Fibroblast of lung (primary cell): ENCODE data around the gene CEP70. TPM values are rescaled to one million over a fixed set of nuclear protein-coding genes. Genes with fewer than 3 reads are reported as not detected.

ENCODE experiments used
- DNase-seq, 2 donors: peaks; one replicate each; pipeline versions ENCODE4 v3.0.0 to v3.0.0-alpha.2; 2010; ENCODE audit warnings: low read depth in 2 of 2
- H2AFZ ChIP-seq: 2 replicates; pipeline ENCODE4 v1.5.1; 2012; ENCODE audit warnings: low read length, control low read depth, inconsistent platforms
- H3K27ac ChIP-seq: 2 replicates; pipeline ENCODE4 v1.5.1; 2011; ENCODE audit warnings: low read length, control low read depth; ENCODE audit not compliant: insufficient read depth
- H3K27me3 ChIP-seq: 2 replicates; pipeline ENCODE4 v1.5.1; 2011; ENCODE audit warnings: mild to moderate bottlenecking, low read length; ENCODE audit not compliant: control insufficient read depth, insufficient read depth
- H3K36me3 ChIP-seq: 2 replicates; pipeline ENCODE4 v1.5.1; 2011; ENCODE audit warnings: low read length; ENCODE audit not compliant: control insufficient read depth, insufficient read depth
- H3K4me1 ChIP-seq: 2 replicates; pipeline ENCODE4 v1.5.1; 2011; ENCODE audit warnings: low read length; ENCODE audit not compliant: control insufficient read depth, insufficient read depth; ENCODE audit errors: extremely low read depth
- H3K4me2 ChIP-seq: 2 replicates; pipeline ENCODE4 v1.5.1; 2011; ENCODE audit warnings: low read length, control low read depth; ENCODE audit not compliant: insufficient read depth; ENCODE audit errors: extremely low read depth
- H3K4me3 ChIP-seq, 4 experiments: fragments of 200-600 bp in 1 of 4; sonication (generic) in 1 of 4; replicated peaks in 1 of 4; 2 replicates each; pipeline ENCODE4 v1.5.1; 2011 to 2016; ENCODE audit warnings: low read length in 4 of 4, low read depth in 3 of 4, mild to moderate bottlenecking in 3 of 4, control low read depth in 2 of 4, inconsistent platforms in 1 of 4, mixed read lengths in 1 of 4; ENCODE audit not compliant: insufficient read depth in 1 of 4; ENCODE audit errors: control extremely low read depth in 1 of 4
- H3K79me2 ChIP-seq: 2 replicates; pipeline ENCODE4 v1.5.1; 2012; ENCODE audit warnings: mild to moderate bottlenecking, low read length, inconsistent platforms; ENCODE audit not compliant: control insufficient read depth, insufficient read depth
- H3K9ac ChIP-seq: 2 replicates; pipeline ENCODE4 v1.5.1; 2011; ENCODE audit warnings: mild to moderate bottlenecking, low read length, control low read depth; ENCODE audit not compliant: insufficient read depth
- H3K9me3 ChIP-seq: 2 replicates; pipeline ENCODE4 v1.5.1; 2012; ENCODE audit warnings: low read depth, low read length; ENCODE audit not compliant: control insufficient read depth, insufficient read depth
- H4K20me1 ChIP-seq: 2 replicates; pipeline ENCODE4 v1.5.1; 2011; ENCODE audit warnings: low read length; ENCODE audit not compliant: control insufficient read depth, insufficient read depth; ENCODE audit errors: extremely low read depth
- CTCF ChIP-seq, 2 donors: IDR thresholded peaks in 1 of 2; conservative IDR thresholded peaks in 1 of 2; 1 replicate in 1 of 2; 2 replicates in 1 of 2; pipeline ENCODE4 v1.5.1; 2011 to 2012; ENCODE audit warnings: low read length in 2 of 2, control low read depth in 1 of 2, inconsistent platforms in 1 of 2, low read depth in 1 of 2, mild to moderate bottlenecking in 1 of 2
- EZH2 ChIP-seq: IDR thresholded peaks from 2 replicates; pipeline ENCODE4 v1.5.1; 2012; ENCODE audit warnings: low read length, control low read depth, mild to moderate bottlenecking; ENCODE audit errors: missing control alignments
- polyA plus RNA-seq, 2 donors: library from polyadenylated mRNA; depleted of rRNA in 1 of 2; stranded (reverse) in 1 of 2; unstranded in 1 of 2; fragments of >200 nt; gene quantifications; 2 replicates each; pipeline ENCODE4 v1.2.1, GENCODE V29; 2011 to 2012; ENCODE audit warnings: missing spikeins in 1 of 2
- total RNA-seq: library from RNA; depleted of rRNA; stranded (reverse); fragments of >200 nt; gene quantifications from 2 replicates; pipeline ENCODE4 v1.2.1, GENCODE V29; 2014

CEP70 gene
- total and polyA plus RNA-seq, 2 donors (not counting 1 experiment from before 2014, with no cell fraction given): 11.0 to 47.9 TPM

DNA sequence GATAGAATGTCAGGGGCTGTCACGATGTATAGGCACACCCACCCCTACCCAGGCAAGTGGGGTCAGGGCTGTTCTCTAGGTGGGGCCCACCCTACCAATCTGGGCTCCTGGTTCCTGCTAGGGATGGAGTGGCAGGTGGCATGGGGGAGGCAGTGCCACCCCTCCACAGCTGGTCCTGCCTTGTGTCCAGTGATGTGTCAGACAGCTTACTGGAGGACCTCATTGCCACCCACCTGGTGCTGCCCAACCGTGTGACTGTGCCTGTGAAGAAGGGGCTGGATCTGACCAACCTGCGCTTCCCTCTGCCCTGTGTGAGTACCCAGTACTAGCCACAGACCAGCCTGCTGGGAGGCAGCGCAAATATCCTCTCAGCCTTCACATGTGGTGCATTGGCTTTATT is 132.2 kb downstream of the CEP70 start:
- Histone ChIP-seq H3K27me3 (peaks cover 2% of the 10 kb centered on the region), H3K4me1 (no peaks in the 10 kb centered on the region), H3K4me2 (no peak overlapping the region), H3K9ac (no peak overlapping the region), H3K36me3 (no peaks in the 10 kb centered on the region), H4K20me1 (no peaks in the 10 kb centered on the region), H3K27ac (no peak overlapping the region), H2AFZ (no peak overlapping the region), H3K79me2 (no peaks in the 10 kb centered on the region), H3K9me3 (no peaks in the 10 kb centered on the region), H3K4me3 (no peak overlapping the region)
- TF ChIP-seq CTCF (conservative IDR thresholded peaks at IDR 0.05 in 1 of 2, IDR thresholded peaks at IDR 0.05 in 1 of 2; ENCODE audit: low read depth in 1 of 2, low read length in 2 of 2) (no peak), EZH2 (no peak)
- no peak for DNase-seq

GRCh38 chr3:138461246-138461645 is 132.8 kb downstream of the CEP70 start:
- Histone ChIP-seq H3K9me3 (no peaks in the 10 kb centered on the region), H3K4me3 (no peak overlapping the region), H3K4me1 (no peaks in the 10 kb centered on the region), H3K9ac (no peak overlapping the region), H3K27ac (no peak overlapping the region), H3K4me2 (no peak overlapping the region), H3K79me2 (no peaks in the 10 kb centered on the region), H3K36me3 (no peaks in the 10 kb centered on the region), H3K27me3 (peaks cover 2% of the 10 kb centered on the region), H4K20me1 (no peaks in the 10 kb centered on the region), H2AFZ (no peak overlapping the region)
- no peak for DNase-seq
- TF ChIP-seq EZH2 (no peak), CTCF (conservative IDR thresholded peaks at IDR 0.05 in 1 of 2, IDR thresholded peaks at IDR 0.05 in 1 of 2; ENCODE audit: low read depth in 1 of 2, low read length in 2 of 2) (no peak)

DNA sequence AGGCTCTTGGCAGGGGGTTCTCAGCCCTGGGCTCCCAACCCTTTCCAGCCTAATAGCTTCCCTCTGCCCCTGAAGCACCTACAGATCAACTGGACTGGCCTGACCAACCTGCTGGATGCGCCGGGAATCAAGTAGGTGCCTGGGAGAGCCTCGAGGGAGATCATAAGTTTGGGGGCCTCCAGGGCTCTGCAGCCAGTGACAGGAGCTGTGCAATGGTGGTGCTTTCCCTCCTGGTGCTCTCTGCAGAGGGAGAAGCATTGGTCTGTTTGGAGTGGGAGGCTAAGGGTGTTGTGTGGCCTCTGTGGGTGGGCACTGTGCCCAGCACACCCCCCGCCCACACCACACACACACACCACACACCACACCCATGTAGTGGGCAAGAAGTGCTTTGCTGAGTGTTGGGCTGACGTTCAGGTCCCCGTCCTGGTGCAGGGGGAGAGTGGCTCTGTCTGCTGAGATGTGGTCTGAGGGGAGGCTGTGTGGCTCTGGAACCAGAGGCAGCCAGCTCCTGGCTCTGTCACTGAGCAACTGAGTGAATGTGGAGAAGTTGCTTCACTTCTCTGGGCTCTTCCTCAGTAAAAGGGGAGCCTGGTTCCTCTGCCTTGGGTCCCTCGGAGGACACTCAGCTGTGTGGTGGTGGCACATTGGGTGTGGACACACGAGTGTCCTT is 133.4 kb downstream of the CEP70 start:
- TF ChIP-seq EZH2 (no peak), CTCF (conservative IDR thresholded peaks at IDR 0.05 in 1 of 2, IDR thresholded peaks at IDR 0.05 in 1 of 2; ENCODE audit: low read depth in 1 of 2, low read length in 2 of 2) (no peak)
- Histone ChIP-seq H3K79me2 (no peaks in the 10 kb centered on the region), H2AFZ (no peak overlapping the region), H3K27me3 (peaks cover 2% of the 10 kb centered on the region), H3K9ac (no peak overlapping the region), H4K20me1 (no peaks in the 10 kb centered on the region), H3K36me3 (no peaks in the 10 kb centered on the region), H3K27ac (no peak overlapping the region), H3K4me2 (no peak overlapping the region), H3K4me1 (no peaks in the 10 kb centered on the region), H3K4me3 (no peak overlapping the region), H3K9me3 (no peaks in the 10 kb centered on the region)
- no peak for DNase-seq
